OCI-M1 (cell line): Measurements from ENCODE around the gene LAMA2.

ENCODE experiments used
- DNase-seq: peaks from one replicate; lab custom pipeline; 2025; lab: John Stamatoyannopoulos, UW

The LAMA2 gene

DNA sequence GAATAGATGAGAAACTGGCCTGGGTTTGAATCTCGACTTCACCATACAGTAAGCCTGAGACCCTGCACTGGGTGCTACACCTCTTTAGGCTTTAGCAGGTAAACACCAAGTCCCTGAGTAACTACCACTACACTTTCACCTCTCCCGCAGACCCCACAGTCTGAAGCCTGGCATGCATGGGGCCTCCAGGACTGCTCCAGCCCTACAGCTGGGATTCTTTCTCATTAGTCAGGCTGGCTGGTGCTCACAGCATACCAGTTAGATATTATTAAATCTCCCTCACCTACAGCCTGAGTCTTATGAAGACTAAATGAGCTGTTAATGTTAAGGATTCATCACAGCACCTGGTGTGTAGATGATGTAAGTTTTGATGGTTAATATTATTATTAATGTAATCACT, 438.4 kb downstream of the LAMA2 start:
- DNase-seq, result no peak

DNA sequence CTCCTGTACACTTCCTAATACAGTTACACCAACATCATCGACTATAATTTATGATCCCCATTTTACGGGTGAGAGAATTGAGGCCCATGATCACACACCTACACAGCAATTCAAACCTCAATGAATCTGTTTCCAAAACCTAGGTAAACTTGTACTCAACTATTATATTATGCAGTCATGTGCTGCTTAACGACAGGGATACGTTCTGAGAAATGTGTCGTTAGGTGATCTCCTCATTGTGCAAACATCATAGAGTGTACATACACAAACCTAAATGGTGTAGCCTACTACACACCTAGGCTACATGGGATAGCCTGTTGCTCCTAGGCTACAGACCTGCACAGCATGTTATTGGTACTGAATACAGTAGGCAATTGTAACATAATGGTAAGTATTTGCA, 441.4 kb downstream of the LAMA2 start:
- DNase-seq, result no peak

DNA sequence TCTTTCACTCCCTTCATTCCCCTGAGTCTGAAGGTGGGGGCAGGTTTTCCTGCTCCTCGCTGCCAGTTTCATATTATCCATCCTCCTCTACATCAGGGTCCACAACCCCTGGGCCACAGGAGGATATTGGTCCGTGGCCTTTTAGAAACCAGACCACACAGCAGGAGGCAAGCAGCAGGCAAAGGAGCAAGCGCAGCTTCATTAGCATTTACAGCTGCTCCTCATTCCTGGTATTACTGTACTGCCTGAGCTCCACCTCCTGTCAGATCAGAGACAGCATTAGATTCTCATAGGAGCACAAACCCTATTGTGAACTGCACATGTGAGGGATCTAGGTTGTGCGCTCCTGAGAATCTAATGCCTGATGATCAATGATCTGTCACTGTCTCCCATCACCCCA, 446.7 kb downstream of the LAMA2 start:
- DNase-seq, result no peak

DNA sequence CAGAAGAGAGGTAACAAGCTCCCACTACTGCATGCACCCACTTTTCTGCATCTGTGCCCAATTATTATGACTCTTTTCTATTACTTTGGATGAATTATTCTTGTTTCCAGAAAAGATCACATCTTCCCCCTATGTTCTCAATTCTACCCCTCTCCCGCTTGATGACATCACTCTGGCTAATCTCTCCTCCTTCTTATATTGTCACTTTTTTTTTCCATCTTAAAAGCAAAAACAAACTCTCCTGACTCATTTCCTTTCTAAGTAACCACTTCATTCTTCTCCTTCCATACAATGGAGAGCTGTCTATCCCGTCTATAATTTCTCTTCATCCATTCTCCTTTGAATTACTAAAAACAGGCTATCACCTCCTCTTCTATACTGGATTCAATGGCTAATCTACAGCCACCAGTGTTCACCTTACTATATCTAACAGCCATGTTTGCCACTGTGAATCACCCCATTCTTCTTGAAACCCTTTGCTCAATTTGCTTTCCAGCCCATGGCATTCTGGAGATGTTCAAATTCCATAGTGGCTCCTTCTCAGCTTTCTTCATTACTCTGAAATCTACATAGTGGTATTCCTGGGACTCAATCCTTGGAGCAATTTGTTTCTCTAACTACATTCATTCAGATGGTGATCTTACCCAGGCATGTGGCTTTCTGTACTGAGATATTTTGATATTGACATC, 448.7 kb downstream of the LAMA2 start:
- no peak for DNase-seq

DNA sequence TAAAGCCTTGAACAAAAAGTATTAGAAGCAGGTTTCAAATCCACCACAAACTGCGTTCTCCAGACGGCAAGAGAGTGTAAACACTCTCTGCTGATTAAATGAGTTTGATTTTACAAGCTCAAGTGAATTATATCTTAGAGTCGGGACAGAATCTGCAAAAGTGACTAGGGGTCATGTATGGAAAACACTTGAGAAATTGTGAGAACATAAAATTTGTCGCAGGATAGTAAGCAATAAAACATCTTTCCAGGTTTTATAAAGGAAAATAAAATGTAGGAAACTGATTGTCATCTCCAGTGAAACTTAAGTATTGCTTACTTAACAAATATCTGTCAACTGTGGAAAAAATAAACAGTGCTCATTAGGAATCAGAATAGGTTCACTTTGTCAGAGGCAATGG, 452.9 kb downstream of the LAMA2 start:
- DNase-seq, result no peak

DNA sequence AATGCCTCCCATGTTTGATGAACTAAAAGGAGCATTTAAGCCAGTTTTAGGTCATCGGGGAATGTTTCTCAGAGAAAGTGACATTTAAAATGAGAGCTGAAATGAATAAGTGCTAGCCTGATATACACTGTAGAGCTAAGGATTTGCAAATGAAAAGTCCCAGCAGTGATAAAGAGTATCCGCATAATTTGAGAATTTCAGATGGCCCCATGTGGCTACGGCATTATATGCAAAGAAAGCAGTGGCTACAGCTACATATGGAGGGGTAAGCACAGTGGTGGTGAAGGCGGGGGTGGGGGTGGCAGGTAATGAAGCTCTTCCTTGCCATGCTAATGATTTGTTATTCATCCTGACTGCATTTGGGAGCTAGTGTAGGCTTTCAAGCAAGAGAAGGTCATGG, 455.7 kb downstream of the LAMA2 start:
- DNase-seq, result no peak

DNA sequence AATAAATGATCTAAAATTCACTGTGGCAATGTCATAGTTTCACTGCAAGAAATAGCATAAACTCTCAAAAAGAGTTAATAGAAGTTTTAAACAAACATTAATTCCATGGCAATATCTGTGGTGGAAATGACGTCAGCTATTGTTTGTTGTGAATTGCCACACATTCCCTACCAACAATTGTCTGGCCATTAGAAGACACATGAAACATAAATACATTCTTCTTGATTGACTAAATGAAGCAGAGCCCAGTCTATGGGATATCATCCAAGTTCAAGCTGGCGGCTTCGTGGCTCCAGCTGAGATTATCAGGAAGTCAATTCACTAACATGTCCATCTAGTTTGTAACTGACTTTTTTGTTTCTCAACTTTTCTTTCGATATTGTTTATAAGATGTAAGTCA, 458.0 kb downstream of the LAMA2 start:
- no peak for DNase-seq

DNA sequence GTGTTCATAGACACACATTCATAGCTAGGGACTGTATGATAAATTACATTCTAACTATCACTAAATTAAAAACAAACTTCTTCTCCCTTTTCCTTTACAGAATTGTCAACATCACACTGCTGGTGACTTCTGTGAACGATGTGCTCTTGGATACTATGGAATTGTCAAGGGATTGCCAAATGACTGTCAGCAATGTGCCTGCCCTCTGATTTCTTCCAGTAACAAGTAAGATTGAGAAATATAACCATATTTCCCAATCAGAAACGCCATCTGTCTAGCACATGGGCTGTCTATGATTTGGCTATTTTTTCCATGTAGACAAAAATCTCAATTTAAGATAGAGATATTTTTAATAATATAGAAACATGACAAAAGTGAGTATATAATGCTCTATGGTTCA, 459.3 kb downstream of the LAMA2 start:
- DNase-seq, result no peak

DNA sequence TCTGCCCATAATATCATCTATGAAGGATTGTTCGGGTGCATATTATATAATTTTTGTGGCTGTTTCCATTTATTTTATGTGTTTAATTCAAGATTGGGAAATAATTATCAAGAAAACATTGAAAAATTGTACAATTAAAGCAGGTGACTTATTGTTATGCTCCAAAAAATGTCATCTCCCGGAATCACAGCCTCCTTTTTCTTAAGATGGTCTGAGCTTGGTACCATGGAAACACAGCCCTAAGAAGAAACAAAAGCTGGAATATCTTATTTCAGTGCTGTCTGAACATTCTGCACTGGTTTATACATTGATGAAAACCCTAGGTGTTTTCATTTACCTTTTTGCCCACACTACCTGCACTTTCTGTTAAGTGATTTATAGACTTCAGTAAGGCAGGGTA, 459.9 kb downstream of the LAMA2 start:
- DNase-seq, result no peak

DNA sequence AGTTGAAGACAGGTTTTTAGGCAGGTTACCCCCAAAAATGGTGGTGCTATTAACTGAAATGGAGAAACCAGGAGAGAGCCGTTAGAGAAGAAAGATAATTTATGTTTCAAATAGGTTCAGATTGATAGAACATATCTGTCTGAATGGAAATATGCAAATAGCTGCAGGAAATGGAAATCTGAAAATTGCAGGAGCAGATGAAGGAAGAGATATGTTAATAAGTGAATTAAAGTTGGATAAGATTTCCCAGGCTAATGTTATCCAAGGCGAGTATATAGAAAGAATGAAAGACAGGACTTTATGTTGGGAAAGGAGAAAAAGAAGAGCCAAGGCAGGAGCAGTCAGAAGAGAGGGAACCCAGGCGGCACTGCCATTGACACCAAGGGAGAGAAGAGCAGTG, 461.4 kb downstream of the LAMA2 start:
- DNase-seq, result no peak

DNA sequence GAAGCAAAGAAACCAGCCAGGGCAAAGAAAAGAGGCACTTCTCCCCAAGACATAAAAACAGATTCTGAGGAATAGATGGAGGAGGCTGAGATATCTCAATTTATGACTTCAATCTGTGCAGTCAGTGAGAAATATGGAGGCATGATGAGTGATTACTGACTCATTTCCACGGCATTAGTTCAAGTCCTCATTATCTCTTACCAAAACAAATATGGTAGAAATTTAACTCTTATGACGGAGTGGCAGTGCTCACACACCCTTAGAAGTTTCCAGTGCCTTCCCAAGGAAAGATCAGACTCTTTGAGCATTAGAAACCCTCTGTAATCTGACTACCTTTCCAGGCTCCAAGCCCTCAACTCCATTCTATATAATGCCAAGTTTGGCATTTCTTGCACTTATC, 463.0 kb downstream of the LAMA2 start:
- no peak for DNase-seq

DNA sequence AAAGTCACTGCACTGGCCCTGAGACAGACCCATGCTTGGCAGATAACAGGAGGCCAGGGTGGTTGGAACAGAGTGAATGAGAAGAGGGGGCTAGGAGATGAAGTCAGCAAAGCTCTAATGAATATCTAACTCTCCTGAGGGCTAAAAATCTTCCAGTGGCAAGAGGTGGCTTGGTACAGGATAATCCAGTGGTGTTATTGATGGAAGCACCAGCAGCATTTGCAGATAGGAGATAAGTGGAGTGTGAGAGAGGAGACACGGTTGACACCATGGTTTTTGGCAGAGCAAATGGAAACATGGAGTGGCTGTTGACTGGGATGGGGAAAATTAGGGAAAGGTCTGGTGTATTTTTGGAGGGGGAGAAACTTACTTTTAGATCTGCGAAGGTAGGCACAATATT, 464.0 kb downstream of the LAMA2 start:
- DNase-seq, result no peak

DNA sequence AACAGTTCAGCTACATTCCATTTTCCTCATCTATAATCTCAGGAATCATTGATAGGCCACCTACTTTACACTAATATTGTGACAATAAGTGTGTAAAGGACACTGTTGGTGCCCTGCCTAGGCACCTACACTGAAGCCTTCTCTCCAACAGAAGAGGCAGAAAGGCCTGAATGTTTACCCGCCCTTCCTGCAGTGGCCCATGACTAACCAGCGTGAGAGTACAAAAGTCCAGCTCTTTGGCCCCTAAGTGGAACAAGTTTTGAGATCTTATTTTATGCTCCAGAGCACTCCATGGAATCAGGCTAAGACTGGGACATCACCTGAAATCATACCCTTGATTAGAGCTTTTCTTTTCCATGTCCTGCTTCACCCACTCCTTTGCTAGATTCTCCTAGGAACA, 467.3 kb downstream of the LAMA2 start:
- DNase-seq, result no peak

DNA sequence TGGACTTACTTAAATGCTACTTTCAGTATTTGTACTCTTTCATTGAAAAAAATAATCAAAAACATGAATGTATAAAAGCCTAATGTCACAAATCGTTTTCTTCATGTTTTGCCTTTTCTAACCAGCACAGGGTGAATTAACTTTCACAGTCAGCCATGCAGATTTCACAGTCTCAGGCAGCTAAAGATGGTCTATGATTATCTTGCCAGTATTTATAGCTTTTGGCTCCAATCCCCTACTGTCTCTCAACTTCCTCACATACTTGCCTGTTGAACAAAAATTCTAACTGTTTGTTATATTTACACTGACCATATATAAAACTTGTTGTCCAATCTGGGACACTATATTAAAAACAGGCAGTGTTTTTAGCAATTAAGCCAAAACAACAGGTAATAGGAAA, 468.9 kb downstream of the LAMA2 start:
- DNase-seq, result no peak

DNA sequence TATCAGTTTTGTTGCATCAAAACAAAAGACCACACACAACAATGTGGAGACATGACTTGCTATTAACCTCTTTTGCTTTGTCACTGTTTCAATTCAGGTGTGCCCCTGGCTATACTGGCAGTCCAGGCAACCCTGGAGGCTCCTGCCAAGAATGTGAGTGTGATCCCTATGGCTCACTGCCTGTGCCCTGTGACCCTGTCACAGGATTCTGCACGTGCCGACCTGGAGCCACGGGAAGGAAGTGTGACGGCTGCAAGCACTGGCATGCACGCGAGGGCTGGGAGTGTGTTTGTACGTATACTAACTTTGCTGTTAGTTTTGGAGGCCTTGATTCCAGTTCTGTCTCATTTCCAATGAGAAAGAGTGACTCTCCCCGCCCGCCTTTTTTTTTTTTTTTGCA, 470.1 kb downstream of the LAMA2 start:
- no peak for DNase-seq

DNA sequence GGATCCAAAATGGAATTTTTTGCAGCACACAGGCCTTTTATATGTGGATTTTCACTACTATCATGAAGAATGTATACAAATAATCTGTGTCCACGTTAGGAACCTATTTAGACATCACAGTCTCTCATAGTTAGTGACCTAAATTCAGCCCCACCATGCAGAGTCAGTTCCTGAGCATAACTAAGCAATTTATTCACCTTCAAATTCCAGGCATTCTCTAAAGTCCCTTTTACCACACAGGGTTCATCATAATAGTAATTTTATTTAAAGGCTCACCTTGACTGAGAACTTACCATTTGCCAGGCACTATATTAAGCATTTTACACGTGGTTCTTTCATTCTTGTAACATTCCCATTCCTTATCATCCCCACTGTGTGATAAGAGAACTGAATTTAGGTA, 473.2 kb downstream of the LAMA2 start:
- DNase-seq, result no peak

DNA sequence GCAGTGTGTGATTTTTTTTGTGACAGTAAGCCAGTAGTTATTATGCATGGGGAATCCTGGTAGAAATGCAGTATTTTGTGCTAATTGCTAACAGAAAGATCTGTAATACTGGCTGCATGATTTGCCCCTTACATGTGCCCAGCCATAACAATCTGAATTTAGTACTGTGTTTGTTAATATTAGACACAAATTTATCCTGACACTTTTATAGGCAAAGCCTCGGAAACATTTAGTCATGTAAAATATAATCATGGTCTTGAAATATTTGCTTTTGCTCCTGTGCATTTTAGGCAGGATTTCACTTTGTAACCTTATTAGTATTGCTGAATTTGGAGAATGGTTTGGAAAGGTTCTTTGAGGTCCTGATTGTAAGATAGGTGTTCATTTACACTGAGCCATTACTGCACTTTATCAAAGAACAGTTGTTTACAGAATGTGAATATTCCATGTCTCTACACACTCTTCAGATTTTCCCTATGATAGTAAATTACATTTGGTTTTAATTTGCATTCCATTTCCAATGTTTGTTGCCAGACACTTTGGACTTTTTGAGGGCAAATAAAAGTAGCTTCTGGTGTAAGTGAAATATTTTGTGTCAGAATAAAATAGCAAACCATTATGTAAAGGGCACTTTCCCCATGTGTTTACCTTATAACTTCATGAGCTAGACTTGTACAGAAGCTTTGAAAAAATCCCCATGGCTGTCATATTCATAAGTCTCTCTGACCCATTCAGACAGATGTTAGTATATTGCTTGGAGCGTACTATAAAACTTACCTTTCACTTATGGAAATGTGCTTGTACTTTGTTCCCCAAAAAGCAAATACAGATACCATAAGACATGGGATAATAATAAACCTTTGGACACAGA, 477.1 kb downstream of the LAMA2 start:
- no peak for DNase-seq

DNA sequence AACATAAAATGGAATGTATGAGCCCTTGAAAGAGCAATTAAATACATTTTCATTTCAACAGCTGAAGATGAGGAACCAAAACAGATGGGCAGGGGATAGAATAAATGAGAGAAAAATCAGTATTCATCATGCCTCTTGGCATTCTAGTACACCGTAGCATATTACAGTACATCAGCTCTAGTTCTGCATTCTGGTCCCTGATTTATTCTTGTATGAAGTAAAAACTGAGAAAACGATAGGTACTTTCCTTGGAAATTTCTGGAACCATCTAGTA, 477.7 kb downstream of the LAMA2 start:
- no peak for DNase-seq

DNA sequence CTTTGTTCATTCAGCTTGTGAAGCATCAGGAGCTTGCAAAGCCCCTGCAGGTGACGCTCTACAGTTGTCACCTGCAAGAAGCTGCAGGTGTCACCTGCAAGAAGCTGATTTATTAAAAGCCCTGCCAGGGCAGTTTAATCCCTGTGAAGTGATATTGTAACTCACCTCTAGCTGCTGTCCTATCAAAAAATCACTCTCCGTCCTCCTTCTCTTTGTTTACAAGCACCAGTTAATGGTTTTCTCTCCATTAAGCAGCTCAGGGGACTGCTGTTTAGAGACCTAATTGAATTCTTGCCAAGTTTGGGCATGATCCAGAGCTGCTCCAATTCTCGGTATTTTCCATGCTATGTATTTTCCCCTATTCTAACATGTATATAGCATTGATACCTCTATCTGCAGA, 481.1 kb downstream of the LAMA2 start:
- DNase-seq, result no peak

DNA sequence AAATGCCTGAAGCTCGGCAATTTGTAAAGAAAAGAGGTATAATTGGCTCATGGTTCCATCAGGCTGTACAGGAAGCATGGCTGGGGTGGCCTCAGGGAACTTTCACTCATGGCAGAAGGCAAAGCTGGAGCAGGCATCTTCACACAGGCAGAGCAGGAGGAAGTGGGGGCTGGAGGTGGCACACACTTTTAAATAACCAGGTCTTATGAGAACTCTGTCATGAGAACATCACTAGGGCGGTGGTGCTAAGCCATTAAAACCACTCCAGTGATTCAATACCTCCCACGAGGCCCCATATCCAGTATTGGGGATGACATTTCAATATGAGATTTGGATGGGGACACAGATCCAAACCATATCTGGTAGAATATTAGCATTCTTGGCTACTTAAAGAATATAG, 481.8 kb downstream of the LAMA2 start:
- DNase-seq, result no peak

DNA sequence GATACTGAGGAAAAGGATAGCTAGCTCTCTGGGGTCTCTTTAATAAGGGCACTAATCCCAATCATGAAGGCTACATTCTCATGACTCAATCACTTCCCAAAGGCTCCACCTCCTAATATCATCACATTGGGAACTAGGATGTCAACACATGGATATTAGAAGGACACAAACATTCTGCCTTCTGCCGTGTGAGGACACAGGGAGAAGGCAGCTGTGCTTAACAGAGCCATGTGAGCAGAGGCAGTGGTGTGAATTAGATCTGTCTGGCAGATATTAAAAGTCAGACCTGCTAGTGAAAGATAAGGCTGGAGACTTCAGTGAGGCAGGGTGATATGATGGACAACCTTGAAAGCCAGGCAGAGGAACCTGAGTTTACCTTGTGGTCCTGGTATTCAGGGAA, 485.1 kb downstream of the LAMA2 start:
- no peak for DNase-seq

DNA sequence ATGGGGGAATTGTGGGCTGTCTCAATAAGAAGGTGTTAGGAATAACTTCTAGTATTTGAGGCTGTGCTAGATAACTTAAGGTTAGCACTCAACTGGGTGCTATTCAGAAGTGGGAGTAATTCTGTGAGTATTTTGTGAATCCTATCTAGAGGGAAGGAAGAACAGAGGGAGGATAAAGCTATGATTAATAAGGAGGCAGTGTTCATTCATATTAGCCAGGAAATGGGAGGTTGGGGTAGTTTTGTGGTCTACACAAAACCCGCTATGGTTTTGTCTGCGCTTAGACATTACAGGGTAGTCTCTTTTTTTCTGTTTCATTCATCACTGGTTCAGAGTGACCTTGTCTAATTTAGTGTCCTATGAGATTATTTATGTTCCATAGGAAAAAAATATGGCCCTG, 486.0 kb downstream of the LAMA2 start:
- no peak for DNase-seq

DNA sequence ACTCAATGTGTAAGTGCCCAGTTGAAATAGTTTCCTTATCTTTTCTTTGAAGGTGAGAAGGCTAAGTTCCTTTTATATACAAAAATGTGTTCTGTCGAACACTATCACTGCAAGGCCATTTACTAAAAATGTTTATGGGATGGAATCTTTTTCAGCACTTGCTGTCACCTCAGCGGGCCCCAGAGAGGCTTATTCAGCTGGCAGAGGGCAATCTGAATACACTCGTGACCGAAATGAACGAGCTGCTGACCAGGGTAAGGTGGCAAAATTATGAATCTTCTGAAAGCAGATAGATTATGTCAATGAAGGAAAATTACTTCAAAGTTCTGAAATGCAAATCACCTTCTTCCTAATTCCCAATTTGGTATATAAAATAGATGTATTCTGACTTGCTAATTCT, 486.8 kb downstream of the LAMA2 start:
- no peak for DNase-seq

DNA sequence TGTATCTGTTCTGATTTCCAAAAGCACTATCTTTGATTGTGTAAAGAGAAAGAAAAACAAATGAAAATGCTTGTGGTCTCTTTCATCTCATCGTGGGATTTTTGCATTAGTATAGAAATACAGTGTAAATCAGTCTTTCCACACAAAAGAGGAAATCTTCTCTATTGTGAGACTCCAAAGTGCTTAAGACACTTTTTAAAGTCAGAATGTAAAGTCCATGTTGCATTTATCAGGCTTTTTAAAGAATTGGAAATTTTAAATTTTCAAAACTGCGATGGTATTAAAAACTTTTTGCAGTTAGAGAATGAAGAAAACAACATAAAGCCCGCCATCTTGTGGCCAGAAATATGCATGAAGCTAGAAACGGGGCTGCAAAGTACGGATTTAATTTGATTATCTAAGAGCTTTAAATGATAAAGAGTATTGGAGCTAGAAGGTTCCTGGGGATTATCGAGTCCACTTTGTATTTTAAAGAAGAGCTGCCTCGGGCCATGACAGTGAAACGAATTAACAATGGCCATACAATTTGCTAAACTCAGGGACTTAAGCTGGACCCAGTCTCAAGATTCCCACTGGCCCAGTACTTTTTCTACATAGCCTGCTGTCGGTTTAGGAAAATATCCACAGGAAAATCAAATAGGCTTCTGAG, 487.5 kb downstream of the LAMA2 start:
- DNase-seq, result peak; percentile 71
